GM10266 (cell line): ENCODE data around the gene PEX11B.

ENCODE experiments used
- DNase-seq: peaks from one replicate; pipeline ENCODE4 v3.0.0; 2012; ENCODE audit errors: extremely low spot score
- CTCF ChIP-seq: IDR thresholded peaks from 2 replicates; pipeline ENCODE4 v1.5.1; 2012; ENCODE audit warnings: mild to moderate bottlenecking, low read depth; ENCODE audit not compliant: control insufficient read depth, insufficient read depth; ENCODE audit errors: missing control alignments

The PEX11B gene

GRCh38 chr1:145918992-145919939 lies 749 bp upstream of the PEX11B start:
- peak; percentile 30 for DNase-seq

GRCh38 chr1:145917595-145917994 lies 922 bp downstream of the PEX11B start:
- DNase-seq = no peak
- TF ChIP-seq CTCF = no peak

More at GRCh38 chr1:145918992-145919939, 749 bp upstream of the PEX11B start:
- no peak for TF ChIP-seq CTCF

GRCh38 chr1:145916745-145917144 lies 1.8 kb downstream of the PEX11B start:
- TF ChIP-seq CTCF = no peak
- DNase-seq = no peak

- no peak for DNase-seq
- TF ChIP-seq CTCF = no peak
These were observed 6.3 kb downstream of the PEX11B start for GRCh38 chr1:145912128-145912641.

- DNase-seq = no peak
- no peak for TF ChIP-seq CTCF
These were observed 9.9 kb downstream of the PEX11B start for GRCh38 chr1:145908653-145909052.

GRCh38 chr1:145906954-145907753 lies 11.4 kb downstream of the PEX11B start:
- no peak for TF ChIP-seq CTCF

More at GRCh38 chr1:145906954-145907753, 11.4 kb downstream of the PEX11B start:
- no peak for DNase-seq
